Fibroblast of the aortic adventitia (primary cell): Measurements from ENCODE around the gene NFS1. TPM values are rescaled to one million over a fixed set of nuclear protein-coding genes. Genes with fewer than 3 reads are reported as not detected.

Source experiments
- DNase-seq: peaks from one replicate; pipeline ENCODE4 v3.0.0-alpha.2; 2010; ENCODE audit warnings: low read depth
- H3K4me3 ChIP-seq: 2 replicates; pipeline ENCODE4 v1.5.1; 2011; ENCODE audit warnings: low read depth, mild to moderate bottlenecking, control low read depth, low read length, moderate library complexity
- CTCF ChIP-seq: IDR thresholded peaks from 2 replicates; pipeline ENCODE4 v1.5.1; 2011; ENCODE audit warnings: mild to moderate bottlenecking, low read length, control low read depth, inconsistent platforms; ENCODE audit not compliant: insufficient read depth
- small RNA-seq: library from RNA; depleted of rRNA; stranded (forward); fragments of <200 nt; gene quantifications from one replicate; pipeline ENCODE3, GENCODE V24; 2012
- total RNA-seq: library from RNA; depleted of rRNA; stranded (reverse); fragments of >200 nt; gene quantifications from 2 replicates; pipeline ENCODE4 v1.2.3, GENCODE V29; 2012; ENCODE audit warnings: low replicate concordance

The NFS1 gene
- total RNA-seq, 1 donor, result 19.9 TPM

- no peak for TF ChIP-seq CTCF
- no peak for DNase-seq
- H3K4me3 ChIP-seq, result no peak overlapping the region
These were observed 73.4 kb downstream of the NFS1 start for GRCh38 chr20:35625584-35626385.

DNA sequence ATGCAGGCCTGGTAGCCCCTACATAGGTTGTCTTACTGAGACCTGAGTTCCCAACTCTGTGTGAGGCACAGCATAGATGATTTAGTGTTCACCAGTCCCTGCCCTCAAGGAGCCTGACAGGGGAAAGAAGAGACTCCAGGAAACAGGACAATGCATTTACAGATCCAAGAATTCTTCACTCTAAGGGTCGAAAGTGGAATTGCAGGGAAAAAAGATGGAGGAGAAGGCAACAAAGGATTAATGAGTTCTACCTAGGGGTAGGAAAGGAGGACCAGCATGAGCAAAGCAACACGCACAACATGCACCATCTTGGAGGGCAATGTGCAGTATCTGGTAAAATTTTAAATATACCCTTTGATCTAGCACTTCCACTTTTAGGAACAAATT is 77.6 kb downstream of the NFS1 start:
- no peak for DNase-seq
- no peak overlapping the region for H3K4me3 ChIP-seq
- TF ChIP-seq CTCF, result peak; percentile 13

DNA sequence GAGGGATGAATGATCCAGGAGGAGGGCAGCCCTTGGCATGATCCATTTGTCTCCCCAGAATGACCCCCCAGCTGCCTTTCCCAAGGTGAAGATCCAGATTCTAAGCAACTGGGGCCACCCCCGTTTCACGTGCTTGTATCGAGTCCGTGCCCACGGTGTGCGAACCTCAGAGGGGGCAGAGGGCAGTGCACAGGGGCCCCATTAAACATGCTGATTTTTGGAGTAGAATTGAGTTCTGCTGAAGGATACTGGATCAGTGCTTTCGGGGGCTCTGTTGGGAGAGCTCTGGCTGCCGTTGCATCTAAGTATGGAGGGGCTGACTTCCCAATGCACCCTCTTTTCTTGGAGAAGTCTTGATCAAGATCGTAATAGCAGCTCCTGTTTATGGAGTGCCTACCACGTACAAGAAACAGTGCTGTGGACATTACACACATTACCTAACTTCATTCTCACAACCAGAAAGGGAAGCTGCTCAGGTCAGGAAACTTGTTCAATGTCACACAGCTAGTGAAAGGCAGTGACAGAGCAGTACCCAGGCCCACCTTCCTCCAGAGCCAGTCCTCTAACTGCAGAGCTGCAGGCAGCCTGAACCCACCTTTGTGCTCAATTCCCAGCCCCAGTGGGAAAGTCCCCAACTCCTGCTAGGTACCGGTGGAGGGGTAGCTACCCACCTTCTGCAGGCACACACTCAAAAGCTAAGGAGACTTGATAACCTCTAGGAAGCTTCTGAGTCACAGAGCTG is 78.2 kb downstream of the NFS1 start:
- no peak for TF ChIP-seq CTCF

GRCh38 chr20:35619196-35620095 is 79.7 kb downstream of the NFS1 start:
- peak overlapping the region; percentile 71 for H3K4me3 ChIP-seq
- DNase-seq, result peak; percentile 72
- peak; percentile 14 for TF ChIP-seq CTCF

More for the DNA sequence above, 78.2 kb downstream of the NFS1 start:
- no peak overlapping the region for H3K4me3 ChIP-seq
- no peak for DNase-seq

- DNase-seq, result peak; percentile 31
- peak overlapping the region; percentile 71 for H3K4me3 ChIP-seq
- no peak for TF ChIP-seq CTCF
These were observed 80.7 kb downstream of the NFS1 start for GRCh38 chr20:35618263-35619131.

Small RNA genes lying within 50 kb of the gene (small RNA-seq; reads per million reads assigned to genes)
- not detected for gene RNU6-759P

Other genes with a start within 250 kb of the NFS1 start
- 22.0 and 66.7 TPM in 2 replicates for gene CEP250, start 243.8 kb downstream of the NFS1 start, total RNA-seq
- gene C20orf173, start 169.7 kb downstream of the NFS1 start, total RNA-seq, result not detected in 2 replicates
- 331 and 368 TPM in 2 replicates for gene ERGIC3, start 157.3 kb downstream of the NFS1 start, total RNA-seq
- 2.2 and 4.7 TPM in 2 replicates for gene SPAG4, start 83.5 kb downstream of the NFS1 start, total RNA-seq
- gene CPNE1, start 34.5 kb downstream of the NFS1 start, total RNA-seq, result 127 and 154 TPM in 2 replicates
- gene RBM12, start 34.5 kb downstream of the NFS1 start, total RNA-seq, result 49.0 and 65.4 TPM in 2 replicates
- gene ROMO1, start 53 bp upstream of the NFS1 start, total RNA-seq, result 164 and 214 TPM in 2 replicates
- gene RBM39, start 42.9 kb upstream of the NFS1 start, total RNA-seq, result 236 and 510 TPM in 2 replicates
- 28.5 and 30.9 TPM in 2 replicates for gene PHF20, start 72.7 kb upstream of the NFS1 start, total RNA-seq